ENCODE data around the gene PSTK.

Gene PSTK, protein sequence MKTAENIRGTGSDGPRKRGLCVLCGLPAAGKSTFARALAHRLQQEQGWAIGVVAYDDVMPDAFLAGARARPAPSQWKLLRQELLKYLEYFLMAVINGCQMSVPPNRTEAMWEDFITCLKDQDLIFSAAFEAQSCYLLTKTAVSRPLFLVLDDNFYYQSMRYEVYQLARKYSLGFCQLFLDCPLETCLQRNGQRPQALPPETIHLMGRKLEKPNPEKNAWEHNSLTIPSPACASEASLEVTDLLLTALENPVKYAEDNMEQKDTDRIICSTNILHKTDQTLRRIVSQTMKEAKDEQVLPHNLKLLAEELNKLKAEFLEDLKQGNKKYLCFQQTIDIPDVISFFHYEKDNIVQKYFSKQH

DNA sequence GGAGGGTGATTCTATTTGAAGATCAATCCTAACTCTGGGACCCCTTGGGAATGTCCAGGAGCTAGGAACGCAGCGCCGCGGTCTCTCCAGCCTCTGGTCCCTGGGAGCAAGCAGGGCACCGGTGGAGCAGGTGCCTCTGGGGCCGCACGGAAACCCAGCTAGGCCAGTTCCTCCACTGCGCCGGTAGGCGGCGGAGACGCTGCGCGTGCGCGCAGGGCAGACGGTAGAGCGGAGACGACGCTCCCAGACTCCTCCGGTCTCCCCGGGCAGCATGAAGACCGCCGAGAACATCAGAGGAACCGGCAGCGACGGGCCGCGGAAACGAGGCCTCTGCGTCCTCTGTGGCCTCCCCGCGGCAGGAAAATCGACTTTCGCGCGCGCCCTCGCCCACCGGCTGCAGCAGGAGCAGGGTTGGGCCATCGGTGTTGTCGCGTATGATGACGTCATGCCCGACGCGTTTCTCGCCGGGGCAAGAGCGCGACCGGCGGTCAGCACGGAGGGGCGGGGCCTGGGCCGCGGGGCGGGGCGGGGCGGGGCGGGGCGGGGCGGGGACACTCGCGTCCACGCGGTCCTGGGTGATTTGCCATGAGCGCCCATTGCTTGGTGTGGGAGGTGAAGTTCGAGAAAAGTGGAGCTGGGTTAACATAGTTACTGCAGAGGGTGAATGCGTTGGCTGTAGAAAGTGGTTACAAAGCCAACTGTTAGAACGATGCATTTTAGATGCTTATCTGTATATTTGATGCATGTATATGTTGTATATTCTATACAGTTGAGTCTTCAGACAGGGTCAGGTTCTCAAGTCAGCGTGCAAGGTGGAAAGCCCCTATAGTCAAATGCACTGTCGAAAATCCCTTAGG is at the start of gene PSTK:
Gene PSTK, plus strand, starts transcription at position 193 of the 857 bp plus-strand sequence. Its CDS starts 79 bp downstream, at position 272.
- DNase-seq = peak; percentile 39 to 100 (median 91)

DNA sequence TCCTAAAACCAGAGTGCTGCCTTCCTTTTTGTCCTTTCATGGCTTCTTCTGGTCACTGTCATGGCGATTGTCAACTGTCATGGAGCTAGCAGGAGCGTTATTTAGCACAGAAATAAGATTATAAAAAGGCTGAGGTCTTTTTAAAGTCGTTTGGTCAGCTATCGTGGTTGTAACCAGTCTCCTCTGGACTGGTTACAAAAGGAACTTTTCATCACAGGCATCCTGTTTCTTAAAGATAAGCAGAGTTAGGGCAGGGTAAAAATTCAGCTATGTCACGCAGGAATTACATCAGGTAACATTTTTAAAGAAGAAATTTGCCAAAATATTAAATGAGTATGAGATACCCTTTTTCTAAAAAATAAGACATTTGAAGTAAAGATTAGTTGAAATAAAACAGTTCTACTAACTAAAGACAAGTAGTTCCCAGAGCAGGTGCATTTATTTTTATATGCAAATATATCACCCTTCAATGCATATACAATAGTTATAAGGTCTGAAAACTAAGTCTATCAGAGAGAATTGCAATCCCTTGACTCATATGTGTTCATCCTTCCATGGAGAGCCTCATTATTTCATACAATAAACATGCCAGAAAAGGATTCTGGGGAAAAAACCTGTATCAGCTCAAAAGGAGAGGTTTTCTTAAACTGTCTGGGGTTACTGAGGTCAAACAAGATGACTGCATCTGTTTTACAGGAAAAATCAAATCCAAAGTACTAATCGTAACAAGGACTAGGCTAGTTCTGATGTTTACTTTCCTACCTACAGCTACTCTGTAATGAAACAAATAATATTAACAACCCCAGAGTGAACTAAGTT is 48.9 kb upstream of the PSTK start:
- no peak for DNase-seq

DNA sequence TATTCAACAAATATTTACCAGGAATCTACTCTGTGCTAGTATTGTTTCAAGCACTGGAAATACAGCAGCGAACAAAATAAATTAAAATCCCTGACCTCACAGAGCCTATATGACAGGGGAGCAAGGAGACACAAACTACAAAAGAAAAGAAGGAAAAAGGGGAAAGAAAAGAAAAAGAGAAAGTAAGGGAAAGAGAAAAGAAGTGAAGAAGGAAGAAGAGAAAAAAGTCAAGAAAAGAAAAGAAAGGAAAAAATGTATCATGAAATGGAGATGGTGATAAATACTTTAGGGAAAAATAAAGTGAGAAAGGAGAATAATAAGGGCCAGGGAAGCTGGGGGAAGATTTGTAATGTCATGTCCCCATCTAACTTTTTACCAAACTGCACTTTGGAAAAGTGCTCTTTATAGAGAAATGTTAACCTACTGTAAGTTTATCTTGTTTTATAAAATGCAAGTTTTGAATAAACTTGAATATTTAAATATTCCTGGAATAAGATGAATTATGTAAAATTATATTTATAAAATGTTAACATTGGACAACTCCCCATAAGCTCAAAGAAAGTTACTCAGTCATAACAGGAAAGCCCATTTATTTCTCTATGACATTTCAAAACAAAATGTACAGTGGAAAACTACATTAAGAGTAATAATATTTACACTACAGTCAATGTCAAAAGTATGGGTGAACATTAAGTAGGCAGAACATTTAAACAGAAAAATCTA is 40.9 kb upstream of the PSTK start:
- DNase-seq = no peak

DNA sequence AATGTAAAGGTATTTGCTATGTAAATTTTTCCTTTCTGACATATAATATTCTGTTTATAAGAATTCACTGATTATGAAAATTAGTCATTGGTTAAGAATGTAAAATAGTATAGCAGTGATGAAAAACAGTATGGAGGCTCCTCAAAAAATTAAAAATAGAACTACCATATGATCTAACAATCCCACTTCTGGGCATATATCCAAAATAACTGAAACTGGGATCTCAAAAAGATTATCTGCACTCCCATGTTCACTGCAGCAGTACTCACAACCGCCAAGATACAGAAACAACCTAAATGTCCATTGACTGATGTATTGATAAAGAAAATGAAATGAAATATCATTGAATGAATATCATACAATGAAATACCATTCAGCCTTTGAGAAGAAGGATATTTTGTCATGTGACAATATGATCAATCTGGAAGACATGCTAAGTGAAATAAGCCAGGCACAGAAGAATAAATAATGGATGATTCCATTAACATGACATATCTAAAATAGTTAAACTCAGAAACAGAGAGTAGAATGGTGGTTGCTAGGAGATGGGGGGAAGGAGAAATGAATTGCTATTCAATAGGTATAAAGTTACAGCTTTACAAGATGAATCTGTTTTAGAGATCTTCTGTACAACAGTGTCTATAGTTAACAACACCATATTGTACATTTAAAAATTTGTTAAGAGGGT is 40.2 kb upstream of the PSTK start:
- no peak for DNase-seq

DNA sequence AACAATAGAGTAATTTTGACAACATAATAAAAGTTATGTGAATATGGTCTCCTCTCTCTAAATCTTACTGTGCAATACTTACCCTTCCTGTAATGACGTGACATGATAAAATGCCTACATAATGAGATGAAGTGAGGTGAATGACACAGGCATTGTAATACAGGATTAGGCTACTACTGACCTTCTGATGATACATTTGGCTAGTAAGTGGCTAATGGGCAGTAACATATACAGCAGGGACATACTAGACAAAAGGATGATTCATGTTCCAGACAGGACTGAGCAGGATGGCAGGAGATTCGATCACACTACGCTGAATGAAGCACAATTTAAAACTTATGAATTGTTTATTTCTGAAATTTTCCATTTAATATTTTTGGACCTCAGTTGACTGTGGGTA is 30.9 kb upstream of the PSTK start:
- no peak for DNase-seq

DNA sequence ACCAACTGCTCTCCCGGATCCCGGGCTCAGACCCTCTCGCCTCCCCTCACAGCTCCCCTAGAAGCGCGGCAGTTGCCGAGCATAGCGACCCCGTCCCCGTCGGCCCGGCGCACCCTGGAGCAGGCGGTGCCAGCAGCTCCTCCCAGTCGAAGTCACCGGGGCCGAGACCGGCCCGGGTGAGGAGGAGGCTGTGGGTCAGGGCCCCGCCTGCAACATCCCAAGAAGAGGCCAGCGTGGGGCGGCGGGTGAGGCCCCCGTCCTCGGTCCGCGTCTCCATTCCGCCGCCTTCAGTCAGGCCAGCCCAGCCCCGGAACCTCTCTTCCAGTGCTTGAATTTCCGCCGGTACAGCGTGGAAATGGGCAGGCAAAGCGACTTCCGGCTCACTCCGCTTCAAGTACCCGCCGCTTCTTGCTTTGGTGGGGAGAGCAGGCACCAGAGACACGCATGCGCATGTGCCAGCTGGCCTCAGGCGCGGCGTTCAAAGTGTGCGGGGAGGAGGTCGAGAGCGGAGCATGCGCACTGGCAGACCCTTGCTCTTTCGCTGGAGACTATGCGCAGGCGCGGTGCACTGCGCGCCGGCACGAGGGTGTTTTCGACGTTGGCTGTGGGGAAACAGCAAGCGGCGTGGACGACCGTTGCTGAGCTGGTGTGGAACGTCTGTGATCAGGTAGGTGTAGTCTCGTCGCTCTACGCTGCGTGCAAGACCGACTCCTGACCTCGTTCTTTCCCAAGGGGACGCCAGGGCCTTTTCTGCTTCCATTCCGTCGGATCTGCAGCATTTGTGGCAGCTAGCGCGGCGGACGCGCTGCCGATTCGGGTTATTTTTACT is 26.1 kb upstream of the PSTK start, which contains the start of gene C10orf88:
Gene C10orf88, minus strand, starts transcription at position 326 of the 829 bp plus-strand sequence. Its CDS starts 49 bp downstream, at position 277.
- peak; percentile 60 to 98 (median 95) for DNase-seq

DNA sequence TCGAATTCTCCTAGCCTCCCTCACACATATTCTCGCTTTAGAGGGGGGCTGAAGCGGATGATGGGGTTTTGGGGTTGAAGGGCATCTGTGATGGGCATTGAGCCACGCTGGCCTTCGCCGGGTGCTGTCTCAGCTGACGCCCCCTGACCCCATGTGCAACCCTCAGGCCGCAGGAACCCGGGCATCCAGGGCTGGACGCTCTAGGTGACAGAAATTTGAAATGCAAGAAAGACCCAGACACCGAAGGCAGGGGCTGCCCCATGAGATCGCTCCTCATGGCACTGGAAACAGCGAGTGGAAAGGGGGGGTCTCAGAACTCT is 25.5 kb upstream of the PSTK start:
- DNase-seq = peak in 5 of 56 donors; percentile 18 to 40 (median 31)

DNA sequence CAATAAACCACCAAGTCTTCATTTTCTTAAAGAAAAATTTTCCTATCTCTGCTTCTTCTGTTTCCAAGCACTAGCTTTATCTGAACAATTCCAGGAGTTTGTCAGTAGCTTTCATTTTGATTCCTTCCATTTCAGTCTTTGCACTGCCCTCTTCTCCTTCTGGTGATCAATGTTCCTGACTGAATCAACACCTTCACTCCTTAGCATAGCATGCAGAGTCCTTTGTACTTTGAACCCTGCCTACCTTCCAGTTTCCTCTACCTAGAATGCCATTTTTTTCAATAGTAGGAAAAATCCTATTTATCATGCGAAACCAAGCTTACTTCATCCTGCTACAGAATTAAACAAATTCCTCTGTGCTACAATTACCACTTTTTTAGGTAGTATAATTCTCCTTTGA is 24.3 kb upstream of the PSTK start:
- no peak for DNase-seq

DNA sequence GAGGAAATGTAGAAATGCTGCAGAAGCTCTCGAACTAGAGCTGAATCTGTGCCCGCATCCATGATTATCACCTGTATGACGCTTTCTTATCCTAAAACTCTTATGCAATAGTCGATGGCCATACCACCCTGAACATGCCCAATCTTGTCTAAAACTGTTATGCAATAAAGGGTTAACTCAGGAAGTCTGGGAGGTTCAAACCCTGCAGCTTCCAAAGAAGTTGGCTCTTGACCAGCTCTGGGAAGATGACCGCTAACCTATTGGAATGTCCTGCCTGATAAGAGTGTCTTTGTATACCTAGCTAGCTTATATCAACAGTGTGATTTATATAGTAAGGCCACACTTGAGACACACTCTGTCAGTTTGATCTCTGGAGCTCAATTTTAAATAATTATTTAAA is 22.7 kb upstream of the PSTK start:
- DNase-seq = no peak

DNA sequence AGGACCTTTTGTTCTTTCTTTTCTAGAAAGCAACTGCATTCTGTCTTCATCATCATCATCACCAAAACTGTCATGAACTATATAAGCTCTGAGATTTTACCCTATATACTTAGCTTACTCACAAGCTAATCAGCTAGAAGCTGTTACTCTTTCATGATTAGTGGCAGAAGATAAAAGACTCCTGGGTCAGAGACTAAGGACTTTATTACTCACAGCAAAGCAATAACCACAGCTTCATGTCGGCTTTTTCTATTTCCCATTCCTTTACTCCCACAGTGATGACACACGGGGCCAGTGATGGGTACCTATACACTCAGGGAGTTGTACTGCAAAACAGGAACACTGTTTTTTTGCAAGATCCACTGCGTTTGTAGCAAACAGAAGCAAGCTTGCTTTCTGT is 17.8 kb upstream of the PSTK start:
- DNase-seq = no peak

DNA sequence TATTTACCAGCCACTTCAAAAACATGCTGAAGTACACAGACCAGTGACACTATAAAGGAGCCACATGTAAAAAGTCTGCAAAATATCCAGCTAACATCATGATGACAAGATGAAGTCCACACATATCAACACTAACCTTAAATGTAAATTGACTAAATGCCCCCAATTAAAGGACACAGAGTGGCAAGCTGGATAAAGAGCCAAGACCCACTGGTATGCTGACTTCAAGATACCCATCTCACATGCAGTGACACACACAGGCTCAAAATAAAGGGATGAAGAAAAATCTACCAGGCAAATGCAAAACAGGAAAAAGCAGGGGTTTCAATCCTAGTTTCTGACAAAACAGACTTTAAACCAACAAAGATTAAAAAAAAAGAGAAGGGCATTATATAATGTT is 13.3 kb upstream of the PSTK start:
- no peak for DNase-seq

DNA sequence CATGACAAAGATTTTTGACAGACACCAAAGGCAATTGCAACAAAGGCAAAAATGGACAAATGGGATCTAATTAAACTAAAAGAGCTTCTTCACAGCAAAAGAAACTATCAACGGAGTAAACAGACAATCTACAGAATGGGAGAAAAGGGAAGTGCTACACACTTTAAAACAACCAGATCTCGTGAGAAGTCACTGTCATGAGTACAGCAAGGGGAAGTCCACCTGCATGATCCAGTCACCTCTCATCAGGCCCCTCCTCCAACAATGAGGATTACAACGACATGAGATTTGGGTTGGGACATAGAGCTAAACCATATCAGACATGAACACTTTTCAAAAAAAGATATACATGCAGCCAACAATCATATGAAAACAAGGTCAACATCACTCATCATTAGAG is 11.5 kb upstream of the PSTK start:
- no peak for DNase-seq

DNA sequence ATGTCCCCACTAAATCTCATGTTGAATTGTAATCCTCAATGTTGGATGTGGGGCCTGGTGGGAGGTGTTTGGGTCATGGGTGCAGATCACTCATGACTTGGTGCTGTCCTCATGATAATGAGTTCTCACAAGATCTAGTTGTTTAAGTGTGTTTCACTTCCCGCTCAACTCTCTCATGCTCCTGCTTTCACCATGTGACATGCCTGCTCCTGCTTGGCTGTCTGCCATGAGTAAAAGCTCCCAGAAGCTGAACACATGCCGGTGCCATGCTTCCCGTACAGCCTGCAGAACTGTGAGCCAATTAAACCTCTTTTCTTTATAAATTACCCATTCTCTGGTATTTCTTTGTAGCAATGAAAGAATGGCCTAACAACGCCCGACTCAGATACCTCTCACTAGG is 6.2 kb upstream of the PSTK start:
- peak in 1 of 56 donors; percentile 3 for DNase-seq

DNA sequence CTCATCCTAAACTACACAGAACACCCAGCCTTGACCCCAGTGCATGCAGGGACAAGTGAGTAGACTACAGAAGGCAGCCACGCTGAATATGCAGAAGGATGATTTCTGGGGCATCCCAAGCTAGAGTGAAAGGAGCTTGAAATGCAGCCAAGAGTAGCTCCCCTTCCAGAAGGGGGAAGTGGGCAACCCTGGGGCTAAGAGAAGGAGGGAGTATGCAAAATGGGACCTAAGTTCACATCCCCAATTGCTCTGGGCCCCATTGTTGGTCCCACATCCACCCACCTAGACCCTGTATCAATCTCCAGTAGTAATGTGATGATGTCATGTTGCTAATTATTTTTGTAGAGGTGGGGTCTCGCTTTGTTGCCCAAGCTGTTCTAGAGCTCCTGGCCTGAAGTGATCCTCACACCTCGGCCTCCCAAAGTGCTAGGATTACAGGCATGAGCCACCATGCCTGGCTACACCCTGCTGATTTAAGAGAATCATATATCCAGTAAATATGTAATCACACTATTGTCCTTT is 5.6 kb upstream of the PSTK start:
- DNase-seq = no peak

DNA sequence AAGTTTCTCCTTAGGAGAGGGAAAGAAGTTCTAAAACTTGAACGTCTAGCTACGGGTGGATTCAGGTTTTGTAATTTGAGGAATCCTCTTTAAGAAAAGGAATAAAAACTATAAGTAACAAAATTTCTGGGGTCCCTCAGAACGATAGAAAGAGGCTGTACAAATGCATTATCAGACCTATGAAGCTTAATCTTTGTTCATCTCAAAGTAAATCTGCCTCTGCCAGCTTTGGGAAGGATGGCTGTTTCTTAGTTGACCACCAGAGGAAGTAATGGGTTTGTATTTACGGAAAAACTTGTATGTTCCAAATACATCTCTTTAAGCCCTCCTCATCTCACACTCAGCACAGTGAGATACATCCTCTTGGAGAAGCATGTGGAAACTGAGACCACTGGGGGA is 864 bp downstream of the PSTK start:
- DNase-seq = no peak

DNA sequence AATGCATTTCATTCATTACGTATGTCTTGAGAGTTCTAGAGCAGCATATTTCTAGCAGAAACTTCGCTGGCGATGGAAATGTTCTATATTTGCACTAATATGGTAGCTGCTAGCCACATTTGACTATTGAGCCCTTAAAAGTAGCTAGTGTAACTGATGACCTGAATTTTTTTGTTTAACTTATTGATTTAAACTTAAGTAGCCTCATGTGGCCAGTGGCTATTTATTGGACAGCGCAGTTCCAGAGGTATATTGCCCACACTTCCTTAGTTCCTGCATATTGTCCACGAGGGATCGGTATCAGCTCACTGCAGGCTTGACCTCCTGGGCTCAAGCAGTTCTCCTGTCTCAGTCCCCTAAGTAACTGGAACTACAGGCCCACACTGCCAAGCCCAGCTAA is 3.7 kb downstream of the PSTK start:
- DNase-seq = no peak

DNA sequence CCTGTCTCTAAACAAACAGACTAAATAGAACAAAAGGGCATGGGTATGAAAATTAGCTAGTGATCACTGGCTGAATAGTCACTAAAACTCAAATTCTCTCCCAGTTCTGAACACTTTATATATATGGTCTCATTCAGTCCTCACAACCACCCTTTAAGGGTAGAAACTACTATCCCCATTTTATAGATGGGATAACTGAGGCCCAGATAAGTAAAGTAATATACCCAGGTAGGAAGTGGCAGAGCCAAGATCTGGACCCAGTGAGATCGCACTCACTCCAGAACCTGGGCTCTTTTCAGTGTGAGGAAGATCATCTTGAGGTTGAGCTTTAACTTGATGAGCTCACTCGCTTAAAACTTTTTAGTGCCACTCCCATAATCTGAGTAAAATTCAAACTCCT is 4.5 kb downstream of the PSTK start:
- DNase-seq = no peak

DNA sequence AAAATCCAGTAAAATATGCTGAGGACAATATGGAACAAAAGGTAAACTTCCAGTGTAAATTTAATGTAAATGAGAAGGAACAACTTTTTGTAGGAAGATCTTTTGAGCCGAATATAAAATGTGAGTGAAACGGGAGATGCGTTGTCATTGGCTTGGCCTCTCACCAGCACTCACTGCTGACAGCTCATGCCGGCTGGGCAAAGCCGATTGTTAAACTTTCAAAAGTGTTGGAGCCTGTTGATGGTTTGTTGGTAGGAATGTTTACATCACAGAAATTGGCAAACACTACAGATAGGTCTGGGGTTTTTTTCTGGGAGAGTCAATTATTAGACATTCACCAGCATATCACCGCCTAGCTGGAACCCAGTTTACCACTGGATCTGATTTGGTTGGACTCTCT is 6.1 kb downstream of the PSTK start:
- DNase-seq = peak in 1 of 56 donors; percentile 24

DNA sequence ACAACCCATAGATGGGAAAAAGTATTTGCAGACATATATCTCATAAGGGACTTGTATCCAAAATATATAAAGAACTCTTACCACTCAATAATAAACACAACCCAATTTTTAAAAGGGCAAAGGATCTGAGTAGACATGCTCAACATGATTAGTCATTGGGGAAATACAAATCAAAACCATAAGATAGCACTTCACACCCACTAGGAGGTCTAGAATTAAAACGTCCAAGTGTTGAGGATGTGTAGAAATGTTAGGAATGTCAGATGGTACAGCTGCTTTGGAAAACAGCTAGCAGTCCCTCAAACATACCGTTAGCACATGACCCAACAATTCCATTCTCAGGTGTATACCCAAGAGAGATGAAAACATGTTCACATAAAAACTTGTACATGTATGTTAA is 8.3 kb downstream of the PSTK start:
- no peak for DNase-seq
